IPS DF 6.9 (cell line): ENCODE results near the gene TMEM120B.
"Not testable (repeated sequence)": the region's sequence is repeated elsewhere in the genome, so short reads cannot be mapped to it uniquely, and the experiment has no call there.

Experiments
- DNase-seq: peaks from one replicate; pipeline ENCODE4 v3.0.0-alpha.2; 2013; ENCODE audit warnings: low read depth, low spot score
- H3K27ac ChIP-seq: one replicate; pipeline ENCODE4 v1.5.1; 2013; ENCODE audit warnings: low read length, control low read depth
- H3K27me3 ChIP-seq: 2 replicates; pipeline ENCODE4 v1.6.1; 2013; ENCODE audit warnings: mild to moderate bottlenecking, low read length; ENCODE audit not compliant: control insufficient read depth, insufficient read depth
- H3K36me3 ChIP-seq: 2 replicates; pipeline ENCODE4 v1.6.1; 2013; ENCODE audit warnings: low read length; ENCODE audit not compliant: control insufficient read depth, insufficient read depth
- H3K4me1 ChIP-seq: 2 replicates; pipeline ENCODE4 v1.6.1; 2013; ENCODE audit warnings: low read length; ENCODE audit not compliant: control insufficient read depth, insufficient read depth
- H3K4me3 ChIP-seq: 2 replicates; pipeline ENCODE4 v1.5.1; 2013; ENCODE audit warnings: mild to moderate bottlenecking, low read length
- H3K9me3 ChIP-seq: 2 replicates; pipeline ENCODE4 v1.6.1; 2013; ENCODE audit warnings: low read length, inconsistent platforms; ENCODE audit not compliant: control insufficient read depth, insufficient read depth
- WGBS: extraction: QIAGEN DNeasy Blood & Tissue Kit; methylation state at CpG from one replicate; pipeline ENCODE4 v1.1.7; 2013; ENCODE audit warnings: mixed read lengths, missing lambda C conversion rate; ENCODE audit not compliant: insufficient read length, insufficient coverage; 5-methylcytosine and 5-hydroxymethylcytosine counted together

TMEM120B gene

DNA sequence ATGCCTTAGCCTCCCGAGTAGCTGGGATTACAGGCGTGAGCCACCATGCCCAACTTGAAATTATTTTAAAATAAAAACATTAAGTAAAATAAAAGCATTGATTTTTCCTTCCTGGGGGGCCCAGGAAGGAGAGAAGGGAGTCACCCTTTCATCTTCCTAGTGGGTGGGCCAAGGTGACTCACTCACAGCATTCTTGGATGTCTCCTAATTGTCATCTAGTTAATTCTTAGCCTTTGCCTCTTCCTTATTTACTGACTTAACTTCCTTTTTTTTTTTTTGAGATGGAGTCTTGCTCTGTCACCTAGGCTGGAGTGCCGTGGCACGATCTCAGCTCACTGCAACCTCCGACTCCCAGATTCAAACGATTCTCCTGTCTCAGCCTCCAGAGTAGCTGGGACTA lies 29.2 kb downstream of the TMEM120B start:
- H3K27me3 ChIP-seq = no peaks in the 10 kb centered on the region
- H3K9me3 ChIP-seq = no peaks in the 10 kb centered on the region
- H3K36me3 ChIP-seq = no peaks in the 10 kb centered on the region
- WGBS = no CpG with 5 or more reads among the region's 6 CpGs
- no peaks in the 10 kb centered on the region for H3K4me1 ChIP-seq
- H3K27ac ChIP-seq = no peak overlapping the region
- H3K4me3 ChIP-seq = no peak overlapping the region
- DNase-seq = no peak

DNA sequence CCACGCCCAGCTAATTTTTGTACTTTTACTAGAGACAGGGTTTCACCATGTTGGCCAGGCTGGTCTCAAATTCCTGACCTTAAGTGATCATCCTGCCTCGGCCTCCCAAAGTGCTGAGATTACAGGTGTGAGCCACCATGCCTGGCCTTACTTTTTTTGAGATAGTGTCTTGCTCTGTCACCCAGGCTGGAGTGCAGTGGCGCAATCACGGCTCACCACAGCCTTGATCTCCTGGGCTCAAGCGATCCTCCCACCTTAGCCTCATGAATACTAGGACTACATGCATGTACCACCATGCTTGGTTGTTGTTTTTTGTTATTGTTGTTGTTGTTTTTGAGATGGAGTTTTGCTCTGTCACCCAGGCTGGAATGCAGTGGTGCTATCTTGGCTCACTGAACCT lies 33.0 kb downstream of the TMEM120B start:
- not testable (repeated sequence) for H3K4me1 ChIP-seq, H3K4me3 ChIP-seq, H3K9me3 ChIP-seq, H3K27me3 ChIP-seq, H3K36me3 ChIP-seq, DNase-seq, H3K27ac ChIP-seq
- no CpG with 5 or more reads among the region's 5 CpGs for WGBS

DNA sequence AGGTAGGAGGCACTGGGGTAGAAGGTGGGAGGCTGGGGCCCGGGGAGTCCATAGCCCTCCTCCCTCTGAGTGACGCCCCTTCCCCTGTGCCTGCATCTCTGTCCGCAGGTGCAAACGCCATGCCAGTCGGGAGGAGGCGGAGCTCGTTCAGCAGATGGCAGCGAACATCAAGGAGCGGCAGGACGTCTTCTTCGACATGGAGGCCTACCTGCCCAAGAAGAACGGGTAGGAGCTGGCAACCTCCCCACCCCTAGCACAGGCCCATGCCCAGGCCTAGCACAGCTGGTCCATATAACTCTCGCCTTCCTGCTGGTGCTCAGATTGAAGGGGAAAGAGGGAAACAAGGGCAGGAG lies 35.6 kb downstream of the TMEM120B start:
- no peak for DNase-seq
- Histone ChIP-seq H3K27me3 (no peaks in the 10 kb centered on the region), H3K36me3 (peaks cover 20% of the 10 kb centered on the region), H3K4me1 (no peaks in the 10 kb centered on the region), H3K4me3 (no peak overlapping the region), H3K27ac (no peak overlapping the region), H3K9me3 (no peaks in the 10 kb centered on the region)
- WGBS = no CpG with 5 or more reads among the region's 13 CpGs

DNA sequence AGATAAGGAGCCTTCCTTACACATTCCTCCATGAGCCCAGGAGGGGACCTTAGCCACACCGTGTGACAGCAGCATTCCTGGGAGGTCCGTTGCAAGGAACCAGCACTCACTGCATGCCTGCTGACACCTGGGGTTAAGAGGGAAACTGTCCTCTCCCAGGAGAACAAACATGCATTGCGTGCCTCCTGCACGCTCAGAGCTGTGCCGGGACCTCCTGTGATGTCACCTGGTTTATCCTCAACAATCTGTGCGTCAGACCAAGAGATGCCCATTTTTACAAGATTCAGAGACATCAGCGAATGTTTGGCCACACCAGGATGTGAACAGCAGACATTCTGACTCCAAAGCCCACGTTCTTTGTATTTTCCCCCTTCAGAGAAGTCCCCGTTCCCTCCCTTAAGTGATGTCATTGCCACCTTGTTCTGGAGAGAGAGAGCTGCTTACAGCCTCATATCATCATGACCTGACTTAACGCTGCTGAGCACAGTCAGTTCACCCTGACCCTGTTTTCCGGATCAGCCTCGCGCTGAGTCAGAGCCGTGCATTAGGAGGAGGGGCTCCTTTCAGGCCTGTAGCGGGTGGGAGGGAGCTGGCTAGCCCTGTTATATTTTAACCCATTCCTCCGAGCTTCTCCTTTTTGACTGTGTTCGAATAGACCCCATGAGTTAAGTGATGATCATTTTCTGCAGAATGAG lies 36.2 kb downstream of the TMEM120B start:
- no peak overlapping the region for H3K27ac ChIP-seq
- no peaks in the 10 kb centered on the region for H3K9me3 ChIP-seq
- H3K27me3 ChIP-seq = no peaks in the 10 kb centered on the region
- no peak for DNase-seq
- H3K4me3 ChIP-seq = no peak overlapping the region
- peaks cover 21% of the 10 kb centered on the region for H3K36me3 ChIP-seq
- H3K4me1 ChIP-seq = no peaks in the 10 kb centered on the region
- WGBS = no CpG with 5 or more reads among the region's 17 CpGs

DNA sequence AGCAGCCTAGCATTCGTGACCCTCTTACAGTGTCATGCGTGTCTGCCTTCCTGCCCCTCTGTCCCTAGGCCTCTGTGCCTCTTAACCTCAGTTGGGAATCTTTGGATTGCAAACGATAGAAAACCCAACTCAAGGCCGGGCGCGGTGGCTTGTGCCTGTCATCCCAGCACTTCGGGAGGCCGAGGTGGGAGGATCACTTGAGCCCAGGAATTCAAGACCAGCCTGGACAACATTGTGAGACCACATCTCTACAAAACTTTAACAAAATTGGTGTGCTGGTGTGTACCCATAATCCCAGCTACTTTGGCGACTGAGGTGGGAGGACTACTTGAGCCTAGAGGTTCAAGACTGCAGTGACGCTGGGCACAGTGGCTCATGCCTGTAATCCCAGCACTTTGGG lies 36.7 kb downstream of the TMEM120B start:
- Histone ChIP-seq H3K9me3 (no peaks in the 10 kb centered on the region), H3K27ac (no peak overlapping the region), H3K4me1 (no peaks in the 10 kb centered on the region), H3K27me3 (no peaks in the 10 kb centered on the region), H3K4me3 (no peak overlapping the region), H3K36me3 (peaks cover 23% of the 10 kb centered on the region)
- no peak for DNase-seq
- WGBS = no CpG with 5 or more reads among the region's 10 CpGs

DNA sequence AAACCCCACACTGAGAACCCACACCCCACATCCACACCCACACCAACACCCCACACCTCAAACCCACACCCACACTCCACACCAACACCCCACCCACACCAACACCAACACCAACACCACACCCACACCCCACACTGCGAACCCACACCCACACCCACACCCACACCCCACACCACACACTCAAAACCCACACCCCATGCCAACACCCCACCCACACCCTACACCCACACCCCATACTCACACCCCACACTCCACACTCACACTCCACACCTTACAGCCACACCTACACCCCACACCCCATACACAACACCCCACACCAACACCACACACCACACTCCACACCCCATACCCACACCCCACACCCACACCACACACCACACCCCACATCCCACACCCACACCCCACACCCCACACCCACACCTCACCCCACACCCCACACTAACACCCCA lies 38.0 kb downstream of the TMEM120B start:
- Histone ChIP-seq H3K27me3 (no peaks in the 10 kb centered on the region), H3K4me3 (no peak overlapping the region), H3K4me1 (no peaks in the 10 kb centered on the region), H3K27ac (no peak overlapping the region), H3K36me3 (peaks cover 23% of the 10 kb centered on the region), H3K9me3 (no peaks in the 10 kb centered on the region)
- WGBS = 0% methylated on average over 1 of the region's 1 CpG
- no peak for DNase-seq

DNA sequence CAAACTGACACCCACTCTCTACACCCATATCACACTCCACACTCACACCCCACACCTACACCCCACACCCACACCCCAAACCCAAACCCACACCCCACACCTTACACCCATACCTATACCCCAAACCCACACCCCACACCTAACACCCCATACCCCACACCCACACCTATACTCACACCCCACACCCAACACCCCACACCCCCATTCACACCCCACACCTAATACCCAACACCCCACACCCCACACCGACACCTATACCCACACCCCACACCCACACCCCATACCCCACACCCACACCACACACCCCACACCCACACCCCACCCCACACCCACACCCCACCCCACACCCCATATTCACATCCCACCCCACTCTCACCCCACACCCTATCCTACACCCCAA lies 38.5 kb downstream of the TMEM120B start:
- Histone ChIP-seq H3K4me3 (no peak overlapping the region), H3K4me1 (no peaks in the 10 kb centered on the region), H3K27ac (no peak overlapping the region), H3K36me3 (peaks cover 23% of the 10 kb centered on the region), H3K27me3 (no peaks in the 10 kb centered on the region), H3K9me3 (no peaks in the 10 kb centered on the region)
- WGBS = 100% methylated on average over 1 of the region's 1 CpG
- no peak for DNase-seq

DNA sequence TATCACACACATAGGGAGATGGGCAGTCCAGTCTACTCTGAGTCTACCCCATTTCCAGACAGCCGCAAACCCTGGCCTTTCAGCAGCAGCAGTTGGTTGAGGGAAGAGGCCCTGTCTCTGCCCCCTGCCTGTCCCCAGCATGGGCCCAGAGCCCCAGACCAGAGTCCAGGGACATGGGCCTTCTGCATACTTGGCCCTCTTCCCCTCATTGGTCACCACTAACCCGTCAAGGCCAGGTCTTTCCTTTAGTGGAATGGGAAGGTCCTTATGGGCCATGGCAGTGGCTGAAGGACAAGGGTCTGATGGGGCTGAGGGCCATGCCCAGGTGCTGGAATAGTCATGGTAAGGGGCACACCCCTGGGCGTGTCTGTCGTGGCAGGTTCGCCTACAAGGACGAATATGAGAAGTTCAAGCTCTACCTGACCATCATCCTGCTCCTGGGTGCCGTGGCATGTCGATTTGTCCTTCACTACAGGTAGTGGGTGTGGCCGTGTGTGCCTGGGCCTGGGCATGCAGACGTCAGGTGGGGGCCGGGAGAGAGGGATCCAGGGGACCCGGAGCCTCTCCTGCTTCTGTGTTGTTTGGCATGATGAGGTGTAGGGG lies 39.3 kb downstream of the TMEM120B start:
- H3K27ac ChIP-seq = no peak overlapping the region
- DNase-seq = no peak
- no peaks in the 10 kb centered on the region for H3K9me3 ChIP-seq
- H3K4me1 ChIP-seq = no peaks in the 10 kb centered on the region
- WGBS = no CpG with 5 or more reads among the region's 12 CpGs
- H3K27me3 ChIP-seq = no peaks in the 10 kb centered on the region
- peaks cover 23% of the 10 kb centered on the region for H3K36me3 ChIP-seq
- no peak overlapping the region; the same call in 1 of the 2 replicates for H3K4me3 ChIP-seq

DNA sequence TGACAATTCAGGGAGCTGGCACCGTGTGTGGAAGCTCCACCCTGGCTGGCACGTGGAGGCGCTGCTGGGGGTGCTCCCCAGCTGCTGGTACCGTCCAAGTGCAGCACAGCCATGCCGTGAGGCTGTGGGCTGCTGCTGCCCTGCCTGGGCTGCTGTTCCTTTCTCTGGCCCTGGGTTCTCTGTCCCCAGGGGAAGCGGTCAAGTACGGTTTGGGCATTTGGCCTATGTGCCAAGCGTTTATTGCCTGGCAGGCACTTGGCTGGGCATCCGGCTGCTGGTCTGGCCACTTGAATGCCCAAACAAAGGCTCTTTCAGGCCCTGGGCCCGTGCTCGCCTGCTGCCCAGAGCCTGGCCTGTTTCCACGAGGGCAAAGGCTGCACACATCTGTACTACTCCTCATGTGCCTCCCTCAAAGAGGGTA lies 41.3 kb downstream of the TMEM120B start:
- no peaks in the 10 kb centered on the region for H3K9me3 ChIP-seq
- DNase-seq = no peak
- H3K27me3 ChIP-seq = no peaks in the 10 kb centered on the region
- no peak overlapping the region for H3K27ac ChIP-seq
- H3K4me3 ChIP-seq = no peak overlapping the region
- H3K36me3 ChIP-seq = peaks cover 18% of the 10 kb centered on the region
- WGBS = no CpG with 5 or more reads among the region's 12 CpGs
- no peaks in the 10 kb centered on the region for H3K4me1 ChIP-seq

DNA sequence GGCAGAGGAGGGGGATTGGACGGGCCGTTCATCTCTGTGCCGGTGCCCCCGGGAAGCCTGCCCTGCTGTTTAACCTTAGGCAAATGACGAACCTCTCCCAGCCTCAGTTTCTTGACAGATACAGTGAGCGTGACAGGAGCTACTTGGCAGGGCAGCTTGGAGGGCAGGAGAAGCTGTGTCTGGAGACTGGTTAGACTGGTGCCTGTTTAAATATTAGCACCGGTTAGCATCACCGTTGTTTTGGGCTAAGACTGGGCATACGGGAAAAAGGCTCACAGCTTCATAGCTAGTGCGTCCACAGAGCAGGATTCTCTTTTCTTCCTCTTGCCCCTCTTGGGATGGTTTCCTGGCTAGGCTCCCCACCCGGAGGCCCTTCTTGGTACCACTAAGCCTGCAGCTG lies 42.3 kb downstream of the TMEM120B start:
- H3K27me3 ChIP-seq = no peaks in the 10 kb centered on the region
- H3K4me1 ChIP-seq = no peaks in the 10 kb centered on the region
- peaks cover 18% of the 10 kb centered on the region for H3K36me3 ChIP-seq
- no peaks in the 10 kb centered on the region for H3K9me3 ChIP-seq
- H3K27ac ChIP-seq = no peak overlapping the region
- no peak for DNase-seq
- no CpG with 5 or more reads among the region's 11 CpGs for WGBS
- no peak overlapping the region for H3K4me3 ChIP-seq

DNA sequence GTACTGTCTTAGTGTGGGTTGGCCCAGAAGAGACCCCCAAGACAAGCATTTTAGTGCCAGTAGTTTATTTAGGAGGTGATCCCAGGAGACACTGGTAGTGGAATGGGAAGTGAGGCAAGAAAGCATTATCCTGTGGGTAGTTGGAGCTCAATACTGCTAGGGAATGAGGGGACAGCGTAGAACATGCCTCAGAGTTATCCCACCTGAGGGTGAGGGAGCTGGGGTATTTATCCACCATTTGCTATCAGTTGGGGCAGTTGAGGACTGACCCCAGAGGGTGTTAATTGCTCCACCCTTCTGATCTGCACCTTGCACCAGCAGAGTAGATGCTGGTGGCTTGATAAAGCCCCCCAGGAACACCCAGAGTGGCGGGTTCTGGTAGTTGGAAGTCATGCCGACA lies 43.0 kb downstream of the TMEM120B start:
- WGBS = no CpG with 5 or more reads among the region's 3 CpGs

More for the DNA sequence above, 43.0 kb downstream of the TMEM120B start:
- H3K27me3 ChIP-seq = no peaks in the 10 kb centered on the region
- no peak overlapping the region for H3K27ac ChIP-seq
- H3K36me3 ChIP-seq = peaks cover 13% of the 10 kb centered on the region
- H3K9me3 ChIP-seq = no peaks in the 10 kb centered on the region
- H3K4me1 ChIP-seq = no peaks in the 10 kb centered on the region
- no peak overlapping the region for H3K4me3 ChIP-seq
- DNase-seq = no peak
